Measurements from ENCODE around the gene MBD5.

MBD5 gene

GRCh38 chr2:148545390-148546256 is 524.7 kb downstream of the MBD5 start:
- TF ChIP-seq CTCF (IDR thresholded peaks at IDR 0.05; ENCODE audit: insufficient read depth, low read depth, low read length, missing control alignments): no peak
- DNase-seq (ENCODE audit: low read depth): no peak
- no peak overlapping the region for H3K4me3 ChIP-seq (ENCODE audit: low read length)

GRCh38 chr2:148546270-148546669 is 525.4 kb downstream of the MBD5 start:
- DNase-seq (ENCODE audit: low read depth): peak; percentile 5
- no peak overlapping the region for H3K4me3 ChIP-seq (ENCODE audit: low read length)
- TF ChIP-seq CTCF (IDR thresholded peaks at IDR 0.05; ENCODE audit: insufficient read depth, low read depth, low read length, missing control alignments): no peak

- no peak for TF ChIP-seq CTCF (IDR thresholded peaks at IDR 0.05; ENCODE audit: insufficient read depth, low read depth, low read length, missing control alignments)
- no peak for DNase-seq (ENCODE audit: low read depth)
- no peak overlapping the region for H3K4me3 ChIP-seq (ENCODE audit: low read length)
Observed at GRCh38 chr2:148548716-148549400, 528.0 kb downstream of the MBD5 start.

- no peak for TF ChIP-seq CTCF (IDR thresholded peaks at IDR 0.05; ENCODE audit: insufficient read depth, low read depth, low read length, missing control alignments)
- H3K4me3 ChIP-seq (ENCODE audit: low read length): no peak overlapping the region
- no peak for DNase-seq (ENCODE audit: low read depth)
Observed at GRCh38 chr2:148552675-148553331, 531.9 kb downstream of the MBD5 start.

- no peak for DNase-seq (ENCODE audit: low read depth)
- H3K4me3 ChIP-seq (ENCODE audit: low read length): no peak overlapping the region
- no peak for TF ChIP-seq CTCF (IDR thresholded peaks at IDR 0.05; ENCODE audit: insufficient read depth, low read depth, low read length, missing control alignments)
Observed at GRCh38 chr2:148553332-148553887, 532.5 kb downstream of the MBD5 start.

- no peak overlapping the region for H3K4me3 ChIP-seq (ENCODE audit: low read length)
- no peak for TF ChIP-seq CTCF (IDR thresholded peaks at IDR 0.05; ENCODE audit: insufficient read depth, low read depth, low read length, missing control alignments)
Observed at GRCh38 chr2:148554459-148555247, 533.8 kb downstream of the MBD5 start.

More at GRCh38 chr2:148554459-148555247, 533.8 kb downstream of the MBD5 start:
- DNase-seq (ENCODE audit: low read depth): peak; percentile 15
